Skin epidermis (tissue), 12 donors: Measurements from ENCODE around the gene GNA15.
A peak's percentile ranks its signal among the peaks of the same experiment; 100 is the strongest.
"Not testable (repeated sequence)": the region's sequence is repeated elsewhere in the genome, so short reads cannot be mapped to it uniquely, and the experiment has no call there.

Experiments used
- H3K27ac ChIP-seq, 21 experiments: fragments of 200-600 bp; sonication (generic) in 11 of 21; one replicate each; pipeline ENCODE4 v1.5.0; 2020; ENCODE audit warnings: mild to moderate bottlenecking in 3 of 21, inconsistent platforms in 2 of 21, moderate library complexity in 2 of 21
- H3K4me3 ChIP-seq, 7 experiments: fragments of 200-600 bp; sonication (generic) in 2 of 7; one replicate each; pipeline ENCODE4 v1.5.0; 2020; ENCODE audit warnings: inconsistent platforms in 2 of 7, mild to moderate bottlenecking in 2 of 7, moderate library complexity in 1 of 7

Gene GNA15

GRCh38 chr19:3135961-3136683, at the start of gene GNA15:
Gene GNA15, plus strand, starts transcription at chr19:3136033. Its CDS starts 418 bp downstream, at chr19:3136451.
- H3K27ac ChIP-seq = peak within 1 kb of the TSS; percentile 87 to 99 (median 96)
- H3K4me3 ChIP-seq = peak within 1 kb of the TSS; percentile 44 to 69 (median 54)

- Histone ChIP-seq H3K4me3 (no peak overlapping the region), H3K27ac (no peak overlapping the region)
Measured at GRCh38 chr19:3087769-3088168, 48.1 kb upstream of the GNA15 start.

- H3K4me3 ChIP-seq, H3K27ac ChIP-seq: not testable (repeated sequence)
Measured at GRCh38 chr19:3089299-3089855, 46.5 kb upstream of the GNA15 start.

- Histone ChIP-seq H3K4me3 (peak overlapping the region; percentile 41 to 92 (median 71)), H3K27ac (peak overlapping the region in 20 of 21 experiments; percentile 49 to 90 (median 77))
Measured at GRCh38 chr19:3094601-3095440, 41.0 kb upstream of the GNA15 start.

- Histone ChIP-seq H3K4me3 (peak overlapping the region; percentile 41 to 92 (median 71)), H3K27ac (peak overlapping the region in 16 of 21 experiments; percentile 16 to 90 (median 79))
Measured at GRCh38 chr19:3095441-3096191, 40.2 kb upstream of the GNA15 start.

- Histone ChIP-seq H3K27ac (peak overlapping the region in 11 of 21 experiments; percentile 31 to 88 (median 80)), H3K4me3 (peak overlapping the region in 4 of 7 experiments; percentile 70 to 92 (median 78))
Measured at GRCh38 chr19:3096267-3096901, 39.4 kb upstream of the GNA15 start.

GRCh38 chr19:3096902-3097326, 38.9 kb upstream of the GNA15 start:
- H3K27ac ChIP-seq = peak overlapping the region in 11 of 21 experiments; percentile 72 to 88 (median 82)
- H3K4me3 ChIP-seq = peak overlapping the region in 4 of 7 experiments; percentile 1 to 84 (median 53)

- Histone ChIP-seq H3K4me3 (peak overlapping the region in 3 of 7 experiments; percentile 1 to 35 (median 21)), H3K27ac (peak overlapping the region in 13 of 21 experiments; percentile 60 to 88 (median 79))
Measured at GRCh38 chr19:3097442-3097871, 38.4 kb upstream of the GNA15 start.

GRCh38 chr19:3098141-3098514, 37.7 kb upstream of the GNA15 start:
- Histone ChIP-seq H3K27ac (peak overlapping the region in 19 of 21 experiments; percentile 15 to 89 (median 78)), H3K4me3 (peak overlapping the region in 4 of 7 experiments; percentile 4 to 35 (median 15))

- Histone ChIP-seq H3K4me3 (peak overlapping the region in 4 of 7 experiments; percentile 4 to 35 (median 15)), H3K27ac (peak overlapping the region in 20 of 21 experiments; percentile 12 to 89 (median 78))
Measured at GRCh38 chr19:3098515-3099346, 37.1 kb upstream of the GNA15 start.

GRCh38 chr19:3099347-3100145, 36.3 kb upstream of the GNA15 start:
- H3K27ac ChIP-seq = peak overlapping the region in 14 of 21 experiments; percentile 15 to 89 (median 80)
- H3K4me3 ChIP-seq = peak overlapping the region in 3 of 7 experiments; percentile 4 to 23 (median 7)

- H3K4me3 ChIP-seq = no peak overlapping the region
- peak overlapping the region in 2 of 21 experiments; percentile 4 to 39 for H3K27ac ChIP-seq
Measured at GRCh38 chr19:3100331-3100730, 35.5 kb upstream of the GNA15 start.

GRCh38 chr19:3100747-3101730, 34.8 kb upstream of the GNA15 start:
- peak overlapping the region in 2 of 21 experiments; percentile 4 to 39 for H3K27ac ChIP-seq

GRCh38 chr19:3102239-3103140, 33.3 kb upstream of the GNA15 start:
- no peak overlapping the region for H3K27ac ChIP-seq
- H3K4me3 ChIP-seq = no peak overlapping the region

More at GRCh38 chr19:3100747-3101730, 34.8 kb upstream of the GNA15 start:
- H3K4me3 ChIP-seq = no peak overlapping the region

- peak overlapping the region in 1 of 21 experiments; percentile 19 for H3K27ac ChIP-seq
- H3K4me3 ChIP-seq = no peak overlapping the region
Measured at GRCh38 chr19:3104708-3104983, 31.2 kb upstream of the GNA15 start.
